ENCODE measurements around the gene VOPP1. TPM values are rescaled to one million over a fixed set of nuclear protein-coding genes. Genes with fewer than 3 reads are reported as not detected.

The VOPP1 gene
- total and polyA plus RNA-seq, 2 of the 13 experiments (the other 11 are each of a cell fraction or from before 2014, with no cell fraction given) = 21.8 to 55.3 TPM

DNA sequence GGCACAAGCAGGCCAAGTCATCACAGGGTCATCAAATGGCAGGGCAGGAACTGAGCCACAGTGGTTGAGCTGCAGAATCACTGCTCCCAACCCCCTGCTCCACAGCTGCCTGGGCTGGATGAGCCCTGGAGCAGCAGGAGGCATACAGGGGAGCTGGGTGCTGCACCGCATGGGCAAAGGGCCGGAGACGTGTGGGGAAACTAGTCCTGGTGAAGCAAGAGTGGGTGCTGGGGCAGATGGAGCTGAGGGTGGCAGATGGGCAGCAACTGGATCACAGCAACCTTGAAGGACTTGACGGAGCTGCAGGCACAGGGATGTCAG is 16.0 kb upstream of the VOPP1 start:
- no peak overlapping the region for H2AFZ ChIP-seq (ENCODE audit: low read length)
- H3K4me2 ChIP-seq (ENCODE audit: low read depth, low read length) = no peak overlapping the region
- intact Hi-C loops (cut with micrococcal nuclease; ENCODE audit: unreplicated experiment) = no loop called here
- no peak overlapping the region for H3K27ac ChIP-seq (ENCODE audit: extremely low read length, insufficient read depth, low read length)
- WGBS (ENCODE audit: low lambda C conversion rate) = 26% methylated on average over 4 of the region's 4 CpGs
- DNase-seq (ENCODE audit: low spot score) = no peak
- no peak overlapping the region for H3K4me3 ChIP-seq (replicated peaks in 1 of 3; ENCODE audit: insufficient read depth in 1 of 3, low read depth in 2 of 3, low read length in 3 of 3)
- BruUV-seq (replicated peaks) = no TSS peak
- H3K4me1 ChIP-seq (ENCODE audit: insufficient read depth, low read length) = peaks cover 6% of the 10 kb centered on the region; the same call in 1 of the 2 replicates
- no peaks in the 10 kb centered on the region for H3K79me2 ChIP-seq (ENCODE audit: insufficient read depth, low read length)
- peaks cover 0 to 13% of the 10 kb centered on the region in 2 experiments; a peak in 2 of 5 replicates for H3K27me3 ChIP-seq (ENCODE audit: control insufficient read depth in 1 of 2, insufficient read depth in 2 of 2, low read length in 2 of 2)
- ATAC-seq = peak; percentile 37
- no peak overlapping the region for H3K9ac ChIP-seq (ENCODE audit: insufficient read depth, low read depth, low read length)
- TF ChIP-seq, protein P1, sequence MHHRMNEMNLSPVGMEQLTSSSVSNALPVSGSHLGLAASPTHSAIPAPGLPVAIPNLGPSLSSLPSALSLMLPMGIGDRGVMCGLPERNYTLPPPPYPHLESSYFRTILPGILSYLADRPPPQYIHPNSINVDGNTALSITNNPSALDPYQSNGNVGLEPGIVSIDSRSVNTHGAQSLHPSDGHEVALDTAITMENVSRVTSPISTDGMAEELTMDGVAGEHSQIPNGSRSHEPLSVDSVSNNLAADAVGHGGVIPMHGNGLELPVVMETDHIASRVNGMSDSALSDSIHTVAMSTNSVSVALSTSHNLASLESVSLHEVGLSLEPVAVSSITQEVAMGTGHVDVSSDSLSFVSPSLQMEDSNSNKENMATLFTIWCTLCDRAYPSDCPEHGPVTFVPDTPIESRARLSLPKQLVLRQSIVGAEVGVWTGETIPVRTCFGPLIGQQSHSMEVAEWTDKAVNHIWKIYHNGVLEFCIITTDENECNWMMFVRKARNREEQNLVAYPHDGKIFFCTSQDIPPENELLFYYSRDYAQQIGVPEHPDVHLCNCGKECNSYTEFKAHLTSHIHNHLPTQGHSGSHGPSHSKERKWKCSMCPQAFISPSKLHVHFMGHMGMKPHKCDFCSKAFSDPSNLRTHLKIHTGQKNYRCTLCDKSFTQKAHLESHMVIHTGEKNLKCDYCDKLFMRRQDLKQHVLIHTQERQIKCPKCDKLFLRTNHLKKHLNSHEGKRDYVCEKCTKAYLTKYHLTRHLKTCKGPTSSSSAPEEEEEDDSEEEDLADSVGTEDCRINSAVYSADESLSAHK (CRISPR knock-in tag; IDR thresholded peaks at IDR 0.05; ENCODE audit: borderline replicate concordance) = no peak
- no peak for TF ChIP-seq SSRP1 (CRISPR knock-in tag; IDR thresholded peaks at IDR 0.05)
- TF ChIP-seq NFE2L2 (IDR thresholded peaks at IDR 0.05; ENCODE audit: low read length) = no peak
- TF ChIP-seq, protein P2, sequence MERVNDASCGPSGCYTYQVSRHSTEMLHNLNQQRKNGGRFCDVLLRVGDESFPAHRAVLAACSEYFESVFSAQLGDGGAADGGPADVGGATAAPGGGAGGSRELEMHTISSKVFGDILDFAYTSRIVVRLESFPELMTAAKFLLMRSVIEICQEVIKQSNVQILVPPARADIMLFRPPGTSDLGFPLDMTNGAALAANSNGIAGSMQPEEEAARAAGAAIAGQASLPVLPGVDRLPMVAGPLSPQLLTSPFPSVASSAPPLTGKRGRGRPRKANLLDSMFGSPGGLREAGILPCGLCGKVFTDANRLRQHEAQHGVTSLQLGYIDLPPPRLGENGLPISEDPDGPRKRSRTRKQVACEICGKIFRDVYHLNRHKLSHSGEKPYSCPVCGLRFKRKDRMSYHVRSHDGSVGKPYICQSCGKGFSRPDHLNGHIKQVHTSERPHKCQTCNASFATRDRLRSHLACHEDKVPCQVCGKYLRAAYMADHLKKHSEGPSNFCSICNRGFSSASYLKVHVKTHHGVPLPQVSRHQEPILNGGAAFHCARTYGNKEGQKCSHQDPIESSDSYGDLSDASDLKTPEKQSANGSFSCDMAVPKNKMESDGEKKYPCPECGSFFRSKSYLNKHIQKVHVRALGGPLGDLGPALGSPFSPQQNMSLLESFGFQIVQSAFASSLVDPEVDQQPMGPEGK (CRISPR knock-in tag; IDR thresholded peaks at IDR 0.05) = no peak
- TF ChIP-seq PHF5A (CRISPR knock-in tag; IDR thresholded peaks at IDR 0.05; ENCODE audit: low read depth, unreplicated experiment) = no peak
- FAIRE-seq = no peak
- in situ Hi-C loops (cut with HindIII; ENCODE audit: extremely low pct_ligation_motif_present, low pct_unique_long_range_greater_than_20kb) = no loop called here
- ChIA-PET POLR2A (no interaction called here), CTCF (ENCODE audit: low intra/inter-chr PET ratio, low total read pairs) (no interaction called here)
- H3K36me3 ChIP-seq (replicated peaks in 1 of 2; ENCODE audit: control insufficient read depth in 1 of 2, insufficient read depth in 2 of 2, low read length in 2 of 2) = no peaks in the 10 kb centered on the region
- H3K9me3 ChIP-seq (ENCODE audit: low read length) = no peaks in the 10 kb centered on the region
- H4K20me1 ChIP-seq (ENCODE audit: insufficient read depth, low read length) = no peaks in the 10 kb centered on the region

All from HepG2 (cell line).